Fibroblast of the conjunctiva (primary cell): ENCODE measurements around the gene NES.

Experiments used
- DNase-seq: peaks from one replicate; pipeline ENCODE4 v3.0.0-alpha.2; 2010; ENCODE audit warnings: low read depth

The NES gene

DNA sequence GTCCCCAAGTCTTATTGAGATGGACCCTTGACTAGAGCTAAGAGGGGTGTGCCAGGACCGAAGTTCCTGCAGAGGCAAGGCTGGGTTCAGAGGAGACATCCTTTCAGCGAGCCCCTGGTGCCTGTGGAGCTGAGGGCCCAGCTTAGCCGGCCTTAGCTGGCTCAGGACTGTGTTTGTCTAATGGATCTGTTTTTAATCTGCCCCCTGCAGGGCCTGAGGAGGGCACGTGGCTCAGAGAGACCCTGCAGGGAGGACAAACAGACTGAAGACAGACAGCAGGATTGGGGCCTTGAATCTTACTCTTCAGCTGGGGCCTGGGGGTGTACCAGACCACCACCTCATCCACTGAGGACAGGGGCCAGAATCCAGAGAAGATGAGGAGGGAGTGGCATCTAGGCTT lies 26.5 kb upstream of the NES start:
- no peak for DNase-seq

DNA sequence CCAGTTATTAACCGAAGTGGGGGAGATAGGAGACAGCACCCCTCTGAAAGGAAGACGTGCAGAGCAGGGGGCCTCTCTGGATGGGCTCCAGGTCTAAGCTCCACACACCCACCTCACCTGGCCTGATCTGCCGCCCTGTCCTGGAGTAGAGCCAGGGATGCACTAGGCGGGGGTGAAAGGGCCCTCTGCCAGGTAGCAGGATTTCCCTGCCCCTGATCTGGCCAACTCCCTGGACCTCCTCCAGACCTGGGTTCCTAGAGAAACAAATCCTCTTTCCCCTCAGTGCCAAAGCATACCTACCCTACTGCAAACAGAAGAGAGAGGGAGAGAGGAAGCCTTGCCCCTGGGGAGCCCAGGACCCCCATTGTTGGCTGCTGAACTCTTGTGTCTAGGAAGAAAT lies 26.1 kb upstream of the NES start:
- no peak for DNase-seq

DNA sequence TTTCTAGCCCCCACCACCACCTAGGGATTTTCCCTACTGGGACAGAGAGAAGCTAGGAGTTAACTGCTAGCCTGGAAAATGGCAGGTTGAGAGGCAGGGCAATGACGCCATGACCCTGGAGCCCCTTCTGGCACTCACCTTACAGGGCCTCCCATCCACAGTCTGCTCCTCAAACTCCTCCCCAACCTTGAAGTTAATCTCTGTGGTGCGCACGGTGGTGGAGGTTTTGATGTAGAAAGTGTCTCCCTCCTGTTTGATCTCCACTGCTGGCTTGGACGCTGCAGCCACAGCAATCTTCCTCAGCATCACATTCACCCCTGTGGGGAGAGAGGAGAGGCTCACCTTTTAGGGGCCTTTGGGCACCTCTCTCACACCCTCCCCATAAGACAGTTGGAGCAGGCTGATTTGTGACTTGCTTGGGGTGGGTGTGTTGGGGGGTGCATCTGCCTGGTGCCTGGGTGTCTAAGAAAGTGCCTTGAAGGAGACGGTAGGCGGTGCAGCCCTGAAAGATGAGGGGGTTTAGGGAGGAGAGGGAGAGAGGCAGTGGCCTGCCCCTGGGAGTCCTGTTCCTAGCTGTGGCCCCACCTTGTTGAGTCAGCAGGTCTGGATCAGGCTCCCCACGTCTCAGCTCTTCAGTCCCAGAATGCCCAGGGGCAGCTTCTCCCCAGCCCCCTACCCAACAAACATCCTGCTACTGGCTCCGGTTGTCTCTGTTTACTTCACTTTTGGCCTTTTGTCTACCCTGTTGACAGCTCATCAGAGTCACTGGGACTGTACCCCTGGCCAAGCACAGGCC lies 23.7 kb upstream of the NES start:
- no peak for DNase-seq

DNA sequence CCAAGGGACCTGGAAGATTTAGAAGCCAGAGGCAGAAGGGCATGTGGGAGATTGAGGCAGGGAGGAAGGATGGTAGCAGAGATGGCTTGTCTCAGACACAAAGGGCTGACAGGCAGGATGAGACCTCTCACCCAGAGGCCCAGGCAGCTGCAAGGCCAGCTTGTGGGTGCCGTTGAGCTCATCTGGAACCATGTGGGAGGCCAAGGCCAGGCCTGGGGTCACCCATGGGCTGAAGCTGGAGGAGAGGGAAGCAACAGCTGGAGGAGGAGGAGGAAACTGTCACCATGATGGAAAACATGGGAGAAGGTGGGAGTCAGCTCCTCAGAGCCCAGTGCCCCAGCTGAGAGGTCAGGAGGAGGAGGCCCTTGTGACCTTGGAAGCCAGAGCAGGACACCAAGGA lies 21.8 kb upstream of the NES start:
- DNase-seq = no peak

DNA sequence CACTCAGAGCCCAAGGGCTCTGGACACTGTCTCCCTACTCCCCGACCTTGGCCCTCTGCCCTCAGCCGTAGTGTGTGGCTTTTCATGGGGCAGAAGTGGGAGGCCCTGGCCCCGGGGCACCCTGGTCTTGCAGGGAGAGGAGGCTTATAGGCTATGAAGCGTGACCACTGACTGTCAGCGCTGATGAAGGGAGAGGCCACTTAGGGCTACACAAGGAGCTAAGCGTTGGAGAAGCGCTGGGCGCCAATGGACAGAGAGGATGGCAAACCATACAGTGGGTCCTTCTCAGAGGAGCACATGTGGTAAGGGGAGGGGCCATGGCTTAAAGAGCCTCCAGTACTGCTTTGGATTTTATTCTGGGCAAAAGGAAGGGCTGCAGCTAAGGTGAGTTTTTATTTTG lies 20.3 kb upstream of the NES start:
- no peak for DNase-seq

DNA sequence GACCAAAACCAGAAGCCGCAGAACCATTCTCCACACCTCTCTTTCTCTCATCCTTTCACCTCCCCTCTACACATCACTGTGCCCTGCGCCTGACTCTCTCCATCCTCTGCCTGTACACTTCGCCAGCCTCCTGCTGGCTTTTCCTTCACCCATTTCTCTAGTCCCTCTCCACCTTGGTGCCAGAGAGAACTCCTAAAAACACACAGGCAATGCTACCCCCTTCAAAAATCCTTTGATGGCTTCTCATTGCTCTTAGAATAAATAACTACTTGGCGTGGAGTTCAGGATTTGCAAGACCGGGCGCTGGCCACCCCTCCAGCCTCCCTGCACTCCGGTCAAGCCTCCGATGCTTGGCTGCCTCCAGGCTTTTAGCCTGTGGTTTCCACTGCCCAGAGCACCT lies 19.5 kb upstream of the NES start:
- no peak for DNase-seq

DNA sequence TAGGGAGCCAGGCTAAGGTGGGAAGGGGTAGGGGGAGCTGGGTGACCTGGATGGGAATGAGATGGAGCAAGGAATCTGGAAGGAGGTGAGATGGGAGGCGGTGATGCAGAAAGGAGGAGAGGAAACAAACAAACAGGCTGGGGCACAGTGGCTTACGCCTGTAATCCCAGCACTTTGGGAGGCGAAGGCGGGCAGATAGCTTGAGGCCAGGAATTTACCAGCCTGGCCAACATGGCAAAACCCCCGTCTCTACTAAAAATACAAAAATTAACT lies 17.4 kb upstream of the NES start:
- no peak for DNase-seq

DNA sequence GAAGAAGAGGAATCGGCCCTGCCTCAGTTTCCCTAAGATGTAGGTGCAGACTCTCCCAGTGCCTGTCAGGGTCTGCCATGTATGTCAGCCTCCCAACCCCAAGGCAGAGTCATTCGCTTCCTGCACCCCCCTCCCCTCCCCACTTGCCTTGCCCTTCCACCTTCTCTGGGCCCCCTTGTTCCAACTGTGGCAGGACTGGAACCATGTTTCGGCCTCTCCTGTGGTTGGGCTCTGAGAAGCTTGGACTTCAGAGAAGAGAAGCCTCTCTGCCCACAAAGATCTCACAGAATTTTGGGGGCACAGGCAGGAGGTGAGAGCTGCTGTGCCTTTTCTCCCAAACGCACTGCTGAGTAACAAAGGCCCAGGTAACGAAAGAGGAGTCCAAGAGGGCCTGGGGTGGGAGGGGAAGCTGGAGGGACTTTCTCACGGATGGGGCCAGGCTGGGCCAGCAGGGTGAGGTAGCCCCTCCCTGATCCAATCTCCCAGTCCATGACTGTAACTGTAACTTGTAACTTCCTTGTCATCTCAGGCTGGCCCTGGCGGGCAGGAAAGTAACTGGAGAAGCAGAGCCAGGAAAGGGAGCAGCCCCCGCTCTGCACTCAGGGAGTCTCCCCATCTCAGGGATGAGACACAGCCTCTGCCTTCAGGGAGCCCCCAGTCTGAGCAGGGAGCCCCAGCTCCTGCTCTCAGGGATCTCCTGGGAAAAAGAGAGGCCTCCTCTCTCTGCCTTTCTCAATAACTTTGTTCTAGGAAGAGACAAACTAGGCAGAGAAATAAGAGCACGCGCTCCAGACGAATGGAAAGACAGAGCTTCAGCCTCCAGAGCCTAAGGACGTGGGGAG lies 16.9 kb upstream of the NES start:
- no peak for DNase-seq

DNA sequence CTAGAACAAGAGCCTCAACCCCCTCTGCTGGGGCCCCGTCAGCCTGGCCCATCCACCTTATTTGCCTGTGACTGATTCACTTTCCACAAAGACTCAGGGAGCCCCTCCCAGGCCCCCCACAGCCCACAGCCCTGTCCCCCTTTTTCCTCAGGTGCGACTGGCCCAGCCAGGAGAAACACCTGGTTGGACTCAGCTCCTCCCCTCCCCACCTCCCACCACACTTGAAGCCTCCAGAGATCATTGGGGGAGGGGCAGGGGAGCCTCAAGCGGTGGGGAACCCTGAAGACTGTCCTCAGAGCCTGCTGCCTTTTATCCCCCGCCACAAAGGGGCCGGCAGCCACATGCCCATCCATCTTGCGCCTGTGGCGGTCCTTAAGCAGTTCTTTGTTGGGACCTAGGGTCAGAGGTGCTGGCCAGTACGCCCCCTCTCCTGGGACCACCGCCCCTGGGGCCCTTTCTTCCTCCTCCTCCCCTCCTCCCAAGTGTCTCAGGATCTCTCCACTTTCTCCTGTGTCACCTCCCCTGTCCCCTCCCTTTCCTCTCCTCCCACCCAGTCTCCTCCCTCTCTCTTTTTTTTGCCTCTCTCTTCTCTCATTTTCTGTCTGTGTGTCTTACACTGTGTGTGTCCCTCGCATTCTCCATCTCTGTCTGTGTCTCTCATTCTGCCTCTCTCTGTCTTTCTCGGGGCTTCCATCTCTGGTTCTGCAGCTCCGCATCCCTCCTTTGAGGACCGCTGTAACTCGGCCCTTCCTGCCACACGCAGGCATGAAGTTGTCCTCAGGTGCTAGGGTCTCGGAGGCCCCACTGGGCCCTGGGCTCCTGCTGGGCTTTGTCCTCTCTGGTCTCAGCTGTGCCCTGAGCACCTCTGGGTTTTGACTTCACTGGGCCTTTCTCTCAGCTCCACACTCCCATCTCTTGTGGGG lies 16.0 kb upstream of the NES start:
- DNase-seq = no peak

DNA sequence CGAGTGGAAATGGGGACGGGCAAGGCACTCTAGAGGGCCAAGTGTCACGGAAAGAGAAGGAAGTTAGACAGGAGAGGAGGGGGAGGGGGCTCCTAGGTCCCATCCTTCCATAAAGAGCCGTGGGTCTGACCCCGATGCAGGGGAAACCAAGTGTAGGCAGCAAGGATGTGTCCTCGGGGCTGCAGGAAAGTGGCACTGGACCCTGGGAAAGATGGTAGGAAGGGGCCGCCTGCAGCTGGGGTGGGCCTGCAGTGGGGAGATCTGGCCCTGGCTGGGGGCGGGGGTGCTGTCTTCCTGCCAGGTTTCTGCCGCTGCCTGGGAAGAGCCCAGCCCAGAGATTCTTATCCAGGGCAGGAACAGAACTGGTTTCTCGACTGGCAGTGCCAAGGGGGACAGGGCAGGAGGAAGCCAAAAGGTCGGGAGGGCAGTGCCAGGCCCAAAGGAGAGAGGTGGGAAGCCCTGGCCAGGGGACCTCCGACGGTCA lies 15.3 kb upstream of the NES start:
- no peak for DNase-seq

DNA sequence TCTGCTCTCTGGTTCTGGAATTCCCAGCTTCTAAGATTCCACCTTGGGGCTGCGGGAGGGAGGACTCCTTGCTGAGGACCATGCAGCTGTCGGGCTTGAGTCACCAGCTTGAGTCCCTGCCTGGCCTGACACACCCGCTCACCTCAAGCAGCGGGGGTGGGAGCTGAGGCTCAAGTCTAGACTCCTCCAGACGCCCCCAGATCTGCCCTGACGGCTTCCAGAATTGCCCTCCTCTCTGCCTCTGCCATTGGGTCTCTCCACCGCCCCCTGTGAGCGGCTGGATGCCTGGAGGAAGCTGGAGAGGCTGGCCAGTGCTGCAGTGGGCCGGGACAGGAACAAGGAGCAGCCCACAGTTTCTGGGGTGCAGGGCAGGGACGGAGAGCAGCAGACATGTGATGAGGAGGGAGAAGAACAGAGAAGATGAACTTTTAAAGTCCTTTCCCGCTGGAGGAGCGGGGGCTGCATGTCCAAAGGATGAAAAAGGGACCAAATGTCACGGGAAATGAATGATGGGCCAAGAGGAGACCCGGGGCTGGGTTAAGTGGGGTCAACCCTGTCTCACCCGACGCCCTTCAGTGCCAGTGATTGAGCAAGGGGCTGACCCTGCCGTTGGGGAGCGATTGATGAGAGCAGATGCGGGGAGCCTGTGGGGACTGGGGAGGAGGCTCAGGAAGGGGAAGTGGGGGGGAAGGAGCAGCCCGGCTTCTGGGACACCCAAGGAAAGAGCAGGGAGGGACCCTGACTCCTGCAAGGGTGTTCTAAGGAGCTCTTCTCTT lies 14.6 kb upstream of the NES start:
- no peak for DNase-seq

DNA sequence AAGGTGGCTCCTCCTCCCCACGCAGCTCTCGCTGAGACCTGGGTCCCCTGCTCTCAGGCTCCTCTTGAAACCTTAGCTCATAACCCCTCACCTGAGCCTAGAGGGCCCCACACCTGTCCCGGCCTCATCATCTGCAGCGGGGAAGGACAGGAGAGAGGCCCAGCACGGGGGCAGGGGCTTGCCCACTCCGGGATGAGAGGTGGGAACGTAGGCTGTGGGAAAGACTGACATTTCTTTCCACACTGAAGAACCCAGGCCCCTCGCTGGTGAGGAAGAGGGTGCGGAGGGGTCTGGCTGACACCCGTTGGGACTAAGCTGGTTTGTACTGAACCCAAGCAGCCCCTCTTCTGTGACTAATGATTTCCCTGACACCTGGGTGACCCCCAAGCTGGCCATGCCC lies 14.0 kb upstream of the NES start:
- no peak for DNase-seq

DNA sequence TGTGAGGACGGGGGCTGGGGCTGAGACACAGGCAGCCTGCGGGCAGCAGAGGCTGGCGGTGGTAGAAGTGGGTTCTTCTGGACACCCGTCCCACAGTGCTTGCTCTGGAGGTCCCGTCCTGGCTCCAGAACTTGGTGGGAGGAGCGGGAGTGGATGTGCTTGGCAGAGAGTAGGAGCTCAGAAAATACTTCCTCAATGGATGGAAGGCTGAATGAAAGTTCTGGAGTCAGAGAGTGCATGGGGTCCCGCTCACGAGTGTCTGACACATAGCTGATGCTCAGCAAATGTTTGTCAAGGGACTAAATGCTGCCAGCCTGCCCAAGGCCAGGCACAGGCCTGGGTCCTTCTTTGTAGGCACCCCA lies 13.4 kb upstream of the NES start:
- no peak for DNase-seq

DNA sequence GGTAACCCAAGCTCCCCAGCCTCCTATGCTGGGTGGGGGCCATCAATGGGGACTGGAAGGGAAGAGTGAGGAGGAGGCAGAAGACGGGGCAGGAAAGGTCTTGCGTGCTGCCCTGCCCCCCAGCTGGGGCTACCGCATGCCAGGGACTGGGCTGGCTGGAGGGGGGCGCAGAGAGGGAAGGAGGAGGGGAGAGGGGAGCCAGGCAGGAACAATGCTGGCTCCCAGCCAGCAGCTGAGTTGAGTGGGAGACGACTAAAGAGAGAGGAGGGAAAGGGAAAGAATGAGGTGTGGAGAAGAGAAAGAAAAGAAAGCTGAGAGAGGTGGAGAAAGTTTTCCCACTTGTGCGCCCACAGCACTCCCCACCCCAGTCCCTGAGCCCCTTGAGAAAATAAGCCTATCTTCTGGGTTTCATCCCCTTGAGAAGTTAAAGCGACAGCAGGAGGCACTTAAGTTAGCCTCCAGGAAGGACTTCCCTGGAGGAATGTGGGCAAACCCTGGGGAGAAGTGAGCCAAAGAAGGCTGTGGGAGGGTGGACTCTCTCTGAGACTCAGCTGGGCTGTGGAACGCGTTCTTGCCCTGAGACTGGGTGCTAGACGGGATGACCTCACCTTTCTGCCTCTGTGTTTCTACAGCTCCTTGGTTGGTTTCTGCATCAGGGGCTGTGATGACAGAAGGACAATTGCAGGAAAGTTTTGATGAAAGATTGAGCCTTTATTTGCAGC lies 12.9 kb upstream of the NES start:
- DNase-seq = no peak

DNA sequence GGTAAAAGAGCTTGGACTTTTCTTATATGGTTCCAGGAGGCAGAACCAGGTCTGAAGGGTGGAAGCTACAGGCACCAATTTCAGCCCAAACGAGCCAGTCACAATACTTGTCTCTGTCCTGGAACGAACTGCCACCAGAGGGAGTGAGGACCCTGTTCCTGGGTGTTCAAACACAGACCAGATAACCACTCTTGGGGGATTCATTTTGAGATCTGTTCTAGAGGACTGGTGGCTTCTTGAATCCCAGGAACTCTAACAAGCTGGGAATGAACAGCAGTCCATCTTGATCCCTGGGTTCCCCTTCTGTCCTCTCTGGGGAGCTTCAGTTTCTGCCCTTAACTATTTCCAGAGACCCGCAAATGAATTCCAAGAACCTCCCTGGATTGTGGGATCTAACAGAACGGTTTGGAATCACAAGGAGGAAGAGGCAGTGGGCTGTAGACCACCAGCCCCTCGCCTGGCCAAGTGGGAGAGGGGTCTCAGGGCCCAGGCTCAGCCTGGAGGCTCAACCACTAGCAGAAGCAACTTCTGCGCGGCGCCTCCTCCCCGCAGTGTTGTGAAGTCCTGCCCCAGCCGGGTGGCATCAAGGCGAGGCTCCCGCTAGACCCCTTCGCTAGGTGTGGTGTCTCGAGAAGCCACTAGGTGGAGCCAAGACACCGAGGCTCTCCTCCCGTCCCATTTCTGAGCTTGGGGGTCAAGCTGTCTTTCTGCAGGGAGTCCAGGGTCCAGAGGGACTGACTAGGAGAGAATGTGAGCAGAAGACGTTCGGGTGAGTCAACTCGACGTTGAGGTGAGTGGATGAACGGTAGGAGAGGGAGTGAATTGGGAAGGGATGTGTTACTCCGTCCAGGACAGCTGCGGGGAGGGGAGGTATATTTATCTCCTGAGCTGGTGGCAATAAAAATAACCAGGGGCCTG lies 12.1 kb upstream of the NES start:
- DNase-seq = peak; percentile 79

DNA sequence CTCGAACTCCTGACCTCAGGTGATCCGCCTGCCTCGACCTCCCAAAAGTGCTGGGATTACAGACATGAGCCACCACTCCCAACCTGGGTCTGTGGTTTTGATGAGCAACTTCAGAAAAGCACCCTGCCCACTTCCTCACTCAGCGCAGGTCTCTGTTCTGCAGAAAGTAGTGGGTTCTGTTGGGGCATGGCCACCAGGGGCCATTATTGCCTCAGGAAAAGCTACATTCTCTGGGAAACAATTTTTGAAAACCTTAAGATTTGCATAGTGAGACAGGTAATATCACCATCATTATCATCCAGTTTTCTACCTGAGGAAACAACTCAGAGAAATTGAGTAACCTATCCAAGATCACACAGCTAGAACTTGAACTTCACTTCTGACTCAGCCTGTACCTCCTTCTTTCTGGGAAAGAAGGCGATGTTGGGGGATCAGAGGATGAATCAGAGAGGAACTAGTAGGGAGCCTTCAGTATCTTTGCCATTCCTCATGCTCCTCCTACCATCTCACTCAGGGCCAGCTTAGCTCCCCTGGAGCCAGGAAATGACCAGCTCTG lies 7.1 kb upstream of the NES start:
- no peak for DNase-seq

DNA sequence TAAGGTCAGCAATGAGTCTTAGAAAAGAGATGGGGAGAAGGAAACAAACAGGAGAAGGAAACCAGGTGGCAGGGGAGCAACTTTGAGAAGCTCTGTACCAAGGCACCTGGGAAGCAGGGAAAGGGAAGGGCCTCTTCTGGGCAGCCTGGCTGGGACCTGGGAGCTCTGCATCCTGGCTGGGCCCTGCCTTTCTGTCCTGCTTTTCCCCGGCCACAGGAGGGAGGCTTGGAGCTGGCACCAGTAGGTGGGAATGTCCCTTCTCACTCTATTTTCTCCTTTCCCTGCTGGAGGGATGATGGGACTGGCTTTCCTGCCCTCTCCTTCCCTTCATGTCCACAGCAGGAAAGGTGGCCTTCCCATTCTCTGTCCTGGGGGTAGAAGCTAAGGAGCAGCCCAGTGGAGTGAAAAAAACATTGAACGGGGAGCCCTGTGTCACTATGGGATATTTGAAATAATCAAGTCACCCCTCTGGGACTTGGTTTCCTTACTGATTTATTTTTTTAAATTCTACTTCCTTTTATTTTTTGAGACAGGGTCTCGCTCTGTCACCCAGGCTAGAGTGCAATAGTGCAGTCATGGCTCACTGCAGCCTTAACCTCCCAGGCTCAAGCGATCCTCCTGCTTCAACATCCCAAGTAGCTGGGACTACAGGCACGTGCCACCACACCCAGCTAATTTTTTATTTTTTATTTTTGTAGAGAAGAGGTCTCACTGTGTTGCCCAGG lies 5.1 kb upstream of the NES start:
- DNase-seq = no peak

DNA sequence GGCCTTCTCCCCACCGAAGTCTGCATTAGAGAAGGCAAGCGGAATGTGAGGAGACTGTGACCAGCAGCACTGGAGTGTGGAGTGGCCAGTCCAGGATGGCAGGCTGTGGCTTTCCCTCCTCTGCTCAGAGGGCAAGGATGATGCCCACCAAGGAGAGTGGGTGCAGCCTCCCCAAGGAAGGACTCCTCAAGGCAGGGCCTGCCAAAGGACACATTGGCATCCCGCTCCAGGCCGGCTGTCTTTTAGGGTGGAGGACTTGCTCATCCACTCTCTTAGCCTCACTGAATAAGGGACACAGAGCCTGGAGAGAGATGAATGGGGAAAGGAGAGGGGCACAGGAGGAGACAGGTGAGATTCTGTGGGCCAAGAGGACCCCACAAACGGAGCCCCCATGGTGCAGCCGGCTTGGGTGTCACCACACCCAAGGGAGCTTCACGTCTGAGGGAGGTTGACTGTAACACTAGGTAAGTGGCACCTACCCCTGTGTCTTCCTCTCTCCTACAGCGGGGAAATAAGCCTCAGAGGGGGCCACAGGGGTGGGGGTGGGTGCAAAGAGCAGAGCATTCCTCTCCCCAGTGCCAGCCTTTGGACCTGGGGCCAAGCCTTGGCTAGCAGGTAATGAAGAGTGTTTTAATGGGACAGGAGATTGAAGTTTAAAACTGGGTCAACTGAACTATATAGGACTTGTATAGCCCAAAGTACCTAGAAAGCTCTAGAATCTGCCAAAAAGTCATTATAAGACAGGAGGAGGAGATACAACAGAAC lies 4.2 kb upstream of the NES start:
- DNase-seq = no peak
